GM18502 (cell line): ENCODE results near the gene MROH2B.

Source experiments
- ATAC-seq: cut with Tn5 transposase; IDR thresholded peaks from one replicate; pipeline ENCODE4 v1.9.1; 2021; ENCODE audit warnings: mild to moderate bottlenecking; ENCODE audit not compliant: unreplicated experiment, poor library complexity

MROH2B gene

DNA sequence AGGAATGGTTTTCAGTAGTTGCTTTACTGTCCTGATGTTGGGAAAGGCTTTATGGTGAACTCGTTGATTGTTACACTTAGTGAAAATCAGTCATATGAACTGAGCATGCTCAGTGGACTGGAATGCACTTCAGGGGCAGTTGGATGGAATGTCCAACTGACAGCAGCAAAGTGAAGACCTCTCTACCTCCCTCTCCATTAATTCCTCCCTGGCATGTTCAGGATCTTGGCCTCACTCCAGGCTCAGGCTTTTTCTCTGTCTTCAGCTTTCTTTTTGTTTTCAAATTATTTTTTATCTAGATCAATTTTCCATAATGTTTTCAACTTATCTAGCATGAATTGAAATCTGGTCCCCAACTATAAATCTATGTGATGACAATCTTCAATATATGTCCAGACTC, at the start of gene MROH2B:
TSS of gene MROH2B (minus strand) at position 101 of the 400 bp plus-strand sequence. CDS start 490 bp downstream, outside the sequence.
- ATAC-seq = no peak

DNA sequence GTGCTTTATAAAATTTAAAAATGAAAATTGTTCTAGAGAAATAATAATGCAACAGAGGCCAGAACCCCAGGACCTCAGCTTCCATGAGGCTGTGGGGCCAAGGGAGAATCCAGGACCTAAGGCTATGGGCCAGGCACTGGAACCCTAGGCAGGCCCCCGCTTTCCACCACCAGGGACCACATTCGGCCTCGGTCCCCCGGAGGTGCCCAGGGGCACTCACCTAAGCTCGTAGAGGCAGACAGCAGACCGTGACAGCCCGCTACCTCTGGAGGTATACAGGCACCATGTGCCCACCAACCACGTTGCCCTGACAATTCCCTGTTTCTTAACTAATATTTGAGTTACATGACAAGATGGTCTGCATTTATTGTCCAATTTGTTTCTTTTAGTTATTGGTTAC, 49.5 kb upstream of the MROH2B start:
- no peak for ATAC-seq

DNA sequence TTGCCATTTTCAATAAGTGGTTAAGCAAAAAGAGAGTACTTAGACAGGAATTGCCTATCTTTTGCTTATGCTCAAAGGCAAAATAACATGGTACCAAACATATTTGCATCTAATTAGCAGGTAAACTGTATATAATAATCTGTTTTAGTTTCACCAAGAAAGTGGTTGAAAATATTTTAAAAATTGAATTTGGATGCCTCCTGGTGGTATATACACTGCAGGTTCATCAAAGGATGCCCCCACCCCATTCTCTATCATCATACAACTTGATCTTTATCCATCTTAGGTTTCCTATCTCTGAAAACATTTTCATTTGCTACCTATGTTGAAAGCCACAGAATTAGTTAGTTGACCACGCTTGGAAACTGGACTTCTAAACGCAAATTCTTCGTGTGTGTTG, 47.0 kb upstream of the MROH2B start:
- no peak for ATAC-seq

DNA sequence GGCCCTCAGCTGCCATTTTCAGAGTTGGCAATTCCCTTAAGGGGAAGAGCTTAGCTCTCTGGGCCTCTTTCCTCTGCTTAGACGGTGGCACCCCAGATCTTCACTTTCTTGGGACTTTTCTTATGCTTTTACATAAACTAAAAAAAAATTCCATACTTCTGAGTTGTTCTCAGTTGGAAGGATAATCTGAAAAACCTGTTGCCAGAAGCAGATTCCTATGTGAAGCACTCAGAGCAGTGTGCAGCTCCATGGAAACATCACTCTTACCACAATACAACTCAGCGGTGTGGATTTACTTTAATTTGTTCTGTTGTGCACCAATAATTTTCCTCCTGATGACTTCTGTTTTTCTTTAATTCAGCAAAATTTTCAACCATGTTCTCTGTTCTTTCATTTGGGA, 44.1 kb upstream of the MROH2B start:
- ATAC-seq = no peak

DNA sequence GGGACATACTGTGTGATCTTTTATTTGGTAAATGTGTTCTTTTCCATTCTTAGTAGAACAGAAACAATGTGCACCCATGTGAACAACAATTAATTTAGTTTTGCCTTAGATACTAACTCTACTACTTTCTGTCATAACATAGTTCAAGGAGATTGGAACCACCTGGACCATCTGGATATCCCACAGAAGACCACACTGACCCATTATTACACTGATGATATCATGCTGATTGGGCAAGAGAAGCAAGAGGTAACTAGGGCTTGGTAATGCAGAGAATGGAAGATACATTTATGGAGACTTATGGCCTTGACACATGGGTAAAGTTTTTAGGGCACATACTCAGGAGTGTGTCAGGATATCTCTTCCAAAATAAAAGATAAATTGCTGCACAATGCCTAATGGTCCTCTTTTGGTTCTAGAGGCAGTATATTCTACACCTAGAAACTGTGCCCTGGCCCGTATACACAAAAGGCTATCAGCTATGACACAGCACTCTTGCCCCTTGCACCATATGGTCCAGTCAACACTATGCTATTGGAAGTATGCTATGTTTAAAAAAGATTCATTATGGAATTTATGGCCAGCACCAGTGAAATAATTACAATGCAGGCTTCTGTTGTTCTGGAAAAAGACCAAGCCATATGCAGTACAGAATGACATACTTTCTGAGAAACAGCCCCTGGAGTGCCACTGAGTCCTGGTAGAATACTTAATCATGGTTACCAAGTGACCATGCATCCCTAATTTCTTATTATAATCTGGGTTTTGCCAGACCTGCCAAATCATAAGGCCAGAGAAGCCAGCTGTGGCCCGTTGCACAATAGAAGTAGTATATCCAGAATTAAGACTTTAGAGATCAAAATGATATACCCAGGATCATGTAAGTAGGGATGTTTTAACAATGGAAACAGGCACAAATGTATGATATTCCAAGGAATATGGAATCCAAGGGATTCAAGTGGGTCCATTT, 41.6 kb upstream of the MROH2B start:
- no peak for ATAC-seq

DNA sequence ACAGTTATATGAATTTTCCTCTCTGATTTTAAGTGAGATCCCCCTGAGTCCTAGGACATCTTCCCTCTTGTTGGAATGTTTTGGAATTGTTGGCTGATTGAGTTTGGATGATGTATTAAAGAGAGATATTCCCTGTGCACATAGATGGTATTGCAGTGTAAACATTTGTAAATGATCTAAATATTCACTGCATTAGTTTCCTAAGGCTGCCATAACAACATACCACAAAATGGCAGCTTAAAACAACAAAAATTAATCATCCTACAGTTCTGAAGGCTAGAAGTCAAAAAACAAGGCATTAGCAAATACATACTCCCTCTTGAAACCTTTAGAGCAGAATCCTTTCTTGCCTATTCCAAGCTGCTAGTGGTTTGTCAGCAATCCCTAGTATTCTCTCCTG, 38.0 kb upstream of the MROH2B start:
- no peak for ATAC-seq

DNA sequence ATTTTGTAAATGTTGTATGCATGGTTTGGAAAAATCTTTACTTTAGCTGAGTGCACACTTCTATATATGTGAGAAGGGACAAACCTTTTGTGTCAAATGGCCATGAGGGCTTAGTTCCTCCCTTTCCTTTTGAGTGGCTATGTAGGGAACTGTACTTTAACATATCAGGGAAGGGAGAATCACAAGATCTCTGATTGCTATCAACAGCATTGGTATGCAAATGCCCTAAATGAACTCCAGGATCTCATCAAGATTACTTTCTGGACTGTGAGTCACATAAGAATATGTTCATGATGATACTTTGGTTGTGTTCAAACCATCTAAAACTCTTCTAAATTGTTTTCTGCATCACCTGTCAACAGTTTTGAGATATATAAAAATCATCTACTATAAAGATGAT, 31.2 kb upstream of the MROH2B start:
- ATAC-seq = no peak

DNA sequence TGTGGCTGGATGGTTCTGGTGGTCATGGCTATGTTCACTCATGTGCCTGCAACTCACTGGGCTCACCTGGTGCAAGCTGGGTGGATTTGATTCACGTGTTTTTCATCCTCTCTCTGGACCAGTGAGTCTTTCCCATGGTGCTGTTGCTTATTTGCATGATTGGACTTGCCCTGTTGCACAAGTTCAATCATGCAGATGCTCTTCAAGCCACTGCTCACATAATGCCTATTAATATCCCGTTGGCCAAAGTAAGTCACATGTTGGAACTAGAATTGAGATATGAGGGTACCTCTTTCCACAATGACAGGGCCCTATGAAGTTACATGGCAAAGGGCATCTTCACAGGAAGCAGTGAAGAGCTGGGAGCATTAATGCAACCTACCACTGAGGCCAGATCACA, 26.5 kb upstream of the MROH2B start:
- ATAC-seq = no peak

DNA sequence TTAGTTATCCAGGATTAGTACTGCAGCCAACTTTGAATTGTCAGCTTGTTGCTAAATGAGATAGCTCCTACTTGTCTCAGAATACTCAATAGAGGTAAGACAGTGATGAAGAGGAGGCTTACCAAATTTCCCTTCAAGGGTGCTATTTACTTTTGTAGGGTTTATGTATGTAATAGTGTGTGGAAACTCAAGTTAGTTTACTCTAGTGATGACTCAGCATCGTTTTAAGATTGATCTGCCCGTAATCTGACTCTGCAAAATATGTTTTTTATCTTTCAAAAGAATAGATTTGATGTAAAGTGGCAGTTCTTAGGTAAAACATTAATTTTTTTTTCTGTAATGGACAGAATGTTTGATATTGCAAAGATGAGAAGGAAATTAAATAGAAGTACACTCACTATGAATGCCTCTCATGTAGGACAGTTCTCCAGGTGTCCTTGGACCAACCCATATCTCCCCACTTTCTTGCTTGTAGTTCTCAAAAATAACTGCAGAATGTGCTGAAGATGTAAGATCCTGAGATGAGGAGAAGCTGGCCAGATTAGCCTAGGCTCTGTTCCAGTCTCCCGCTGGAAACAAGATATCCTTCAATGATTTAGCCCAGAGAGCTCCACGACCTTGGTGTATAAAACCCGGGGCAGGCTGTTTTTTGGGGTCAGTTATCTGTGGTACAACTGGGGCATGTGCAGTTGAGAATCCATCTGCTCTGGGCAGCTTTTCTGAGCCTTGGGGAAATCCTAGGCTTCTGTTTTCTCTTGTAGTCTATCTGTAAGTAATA, 24.4 kb upstream of the MROH2B start:
- ATAC-seq = no peak

DNA sequence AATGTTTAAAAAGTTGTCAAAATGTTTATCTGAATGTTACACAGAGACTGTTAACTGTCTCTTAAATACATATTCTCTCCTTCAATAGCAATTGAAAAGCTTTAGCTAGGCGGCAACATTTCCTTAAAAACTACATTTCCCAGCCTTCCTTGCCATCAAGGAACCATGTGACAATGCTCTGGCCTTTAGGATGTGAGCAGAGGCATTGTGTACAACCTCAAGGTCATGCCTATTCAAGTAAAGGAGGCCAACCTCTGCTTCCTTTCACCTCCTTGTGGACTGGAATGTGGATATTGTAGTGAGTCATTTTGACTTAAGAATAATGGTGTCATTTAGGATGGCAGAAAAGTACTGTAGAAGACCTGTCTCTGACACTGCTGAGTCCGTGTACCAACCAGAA, 23.7 kb upstream of the MROH2B start:
- ATAC-seq = no peak

DNA sequence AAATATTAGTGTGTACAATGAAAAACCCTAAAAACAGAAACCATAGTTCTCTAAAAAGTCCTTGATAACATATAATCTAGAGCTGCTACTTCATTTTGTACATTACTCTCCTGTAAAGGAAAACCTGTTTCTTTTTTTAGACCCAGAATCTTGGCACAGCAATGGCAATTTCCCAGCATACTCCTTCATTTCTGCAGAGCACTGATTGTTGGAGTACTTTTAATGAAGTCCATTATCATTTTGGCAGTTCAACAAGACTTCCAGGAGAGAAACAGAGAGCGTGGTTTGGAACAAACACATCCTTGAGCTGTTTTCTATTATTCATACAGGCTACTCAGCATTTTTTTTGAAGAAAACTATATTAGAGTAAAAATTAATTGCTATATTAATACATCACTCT, 22.7 kb upstream of the MROH2B start:
- ATAC-seq = no peak

DNA sequence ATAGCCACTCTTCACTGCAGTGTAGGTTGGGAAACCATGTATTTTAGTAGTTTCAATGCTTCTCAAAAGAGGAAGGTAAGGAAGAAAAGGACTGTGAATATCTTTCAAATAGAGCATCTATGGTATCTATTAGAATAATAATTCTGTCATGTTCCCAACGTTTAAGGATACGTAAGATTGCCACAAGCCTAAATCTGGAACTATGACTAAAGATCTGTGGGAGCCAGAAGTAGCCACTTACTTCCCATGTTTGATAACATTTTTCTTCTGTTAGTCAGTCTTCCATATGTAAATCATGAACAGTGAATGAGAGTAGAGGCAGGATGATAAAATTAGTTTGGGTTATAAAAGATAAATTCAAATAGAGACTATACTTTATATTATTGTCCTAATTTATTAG, 16.3 kb upstream of the MROH2B start:
- ATAC-seq = no peak

DNA sequence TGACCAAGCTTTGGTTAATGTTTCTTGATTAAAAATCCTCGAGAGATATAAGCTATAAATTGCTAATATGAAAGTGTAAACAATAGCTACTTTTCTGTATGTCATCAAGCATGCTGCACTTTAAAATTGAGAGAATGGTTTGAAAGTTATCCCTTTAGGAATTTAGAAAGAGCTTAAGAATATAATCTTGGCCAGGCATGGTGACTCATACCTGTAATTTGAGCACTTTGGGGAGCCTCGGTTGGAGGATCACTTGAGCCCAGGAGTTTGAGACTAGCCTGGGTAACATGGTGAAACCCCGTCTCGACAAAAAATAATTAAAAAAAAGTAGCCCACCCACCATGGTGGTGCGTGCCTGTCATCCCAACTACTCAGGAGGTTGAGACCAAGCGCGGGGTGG, 12.2 kb upstream of the MROH2B start:
- ATAC-seq = no peak

DNA sequence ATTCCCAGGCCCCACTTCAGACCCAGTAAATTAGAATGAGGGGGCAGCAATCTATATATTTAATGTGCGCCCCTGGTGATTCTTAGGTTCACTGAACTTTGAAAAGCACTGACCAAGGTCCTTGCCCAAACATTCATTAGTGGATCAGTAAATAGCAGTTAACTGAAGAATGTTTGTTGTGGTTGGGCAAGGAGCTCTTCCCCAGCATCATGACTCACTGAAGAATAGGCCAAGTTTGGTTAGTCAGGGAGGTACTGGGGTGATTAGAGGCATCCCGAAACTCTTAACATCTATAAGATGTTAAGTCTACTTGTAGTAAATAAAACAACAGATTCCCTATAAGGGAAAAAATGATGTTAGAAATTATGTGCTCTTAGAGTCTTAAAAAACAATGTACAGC, 833 bp upstream of the MROH2B start:
- ATAC-seq = no peak

DNA sequence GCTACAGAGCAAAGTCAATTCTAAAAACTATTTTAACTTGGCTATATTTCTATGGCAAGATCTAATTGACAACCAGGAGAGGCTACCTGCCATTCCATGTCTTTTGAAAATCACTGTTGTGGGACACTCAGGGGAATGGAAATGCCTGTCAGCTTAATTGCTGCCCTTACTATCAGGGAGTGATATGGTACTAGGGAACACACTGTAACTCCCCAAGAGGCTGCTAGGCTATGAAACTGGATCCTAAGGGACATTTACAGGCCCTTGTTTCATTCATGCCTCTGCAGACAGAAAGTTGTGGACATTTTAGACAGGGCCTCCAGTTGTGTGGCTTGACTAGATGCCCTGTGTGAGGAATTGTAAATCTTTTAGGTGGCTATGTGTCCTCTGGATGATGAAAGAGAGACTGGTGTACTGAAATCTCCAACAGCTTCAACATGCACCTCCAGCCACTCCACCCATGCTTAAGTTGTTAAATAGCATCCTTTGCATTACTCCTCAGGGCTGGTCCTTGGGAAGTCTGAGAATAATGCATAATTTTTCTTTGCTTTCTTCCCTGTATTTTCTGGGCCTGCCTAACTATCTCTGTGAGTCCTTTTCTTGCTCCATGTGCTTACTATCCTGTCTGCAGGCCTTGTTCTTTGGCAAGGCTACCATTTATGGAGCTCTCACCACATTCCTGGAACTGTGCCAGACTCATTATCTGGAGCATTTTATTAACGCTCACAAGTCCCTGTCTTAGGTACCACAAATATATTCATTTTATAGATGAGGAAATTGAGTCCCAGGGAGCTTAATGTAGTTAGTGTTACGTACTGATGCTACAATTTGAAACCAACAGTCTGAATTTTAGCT, 3.2 kb downstream of the MROH2B start:
- no peak for ATAC-seq

DNA sequence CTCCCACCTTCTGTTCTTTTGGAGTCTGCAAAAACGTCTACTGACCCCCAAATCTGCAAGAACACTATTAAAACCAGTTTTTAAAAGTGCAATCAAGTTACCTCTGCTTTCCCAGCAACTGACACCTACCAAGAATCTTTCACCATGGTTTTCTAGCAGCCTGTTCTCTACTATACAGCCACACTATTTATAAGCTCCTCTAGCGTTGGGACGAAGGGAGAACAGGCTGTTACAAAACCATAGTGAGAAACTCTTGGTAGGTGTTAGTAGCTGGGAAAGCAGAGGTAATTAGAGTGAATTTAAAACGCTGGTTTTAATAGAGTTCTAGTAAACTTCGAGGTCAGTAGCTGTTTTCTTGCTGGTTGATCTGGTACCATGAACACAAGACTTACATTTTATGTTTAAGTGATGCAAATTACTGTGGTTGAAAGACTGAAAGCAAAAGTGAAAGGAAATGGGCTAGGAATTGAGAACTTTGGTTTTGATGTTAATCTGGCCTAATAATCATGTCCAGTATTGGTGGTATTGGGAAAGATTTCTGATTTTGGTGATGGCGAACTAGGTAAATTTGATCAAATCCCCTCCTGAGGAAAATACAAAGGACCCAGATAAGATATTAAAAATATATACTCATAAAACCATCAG, 5.3 kb downstream of the MROH2B start:
- no peak for ATAC-seq

DNA sequence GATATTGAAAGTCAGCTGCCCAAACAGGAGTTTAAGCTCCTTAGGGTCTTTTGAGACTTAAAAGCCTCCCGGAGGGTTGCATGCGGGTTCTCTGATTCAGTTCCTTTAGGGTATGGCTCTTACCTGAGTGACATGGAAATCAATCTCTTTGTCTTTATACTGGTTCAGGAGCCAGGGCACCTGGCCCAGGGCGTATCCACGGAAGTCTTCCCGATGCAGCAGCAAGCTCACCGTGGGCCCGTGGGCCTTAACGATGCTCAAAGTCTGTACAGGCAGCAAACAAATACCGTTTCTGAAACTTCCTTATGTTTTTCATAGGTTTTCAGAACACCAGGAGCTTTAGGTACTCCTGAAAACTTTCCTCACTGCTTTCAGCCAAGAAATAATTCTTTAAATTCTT, 13.2 kb downstream of the MROH2B start:
- ATAC-seq = no peak

DNA sequence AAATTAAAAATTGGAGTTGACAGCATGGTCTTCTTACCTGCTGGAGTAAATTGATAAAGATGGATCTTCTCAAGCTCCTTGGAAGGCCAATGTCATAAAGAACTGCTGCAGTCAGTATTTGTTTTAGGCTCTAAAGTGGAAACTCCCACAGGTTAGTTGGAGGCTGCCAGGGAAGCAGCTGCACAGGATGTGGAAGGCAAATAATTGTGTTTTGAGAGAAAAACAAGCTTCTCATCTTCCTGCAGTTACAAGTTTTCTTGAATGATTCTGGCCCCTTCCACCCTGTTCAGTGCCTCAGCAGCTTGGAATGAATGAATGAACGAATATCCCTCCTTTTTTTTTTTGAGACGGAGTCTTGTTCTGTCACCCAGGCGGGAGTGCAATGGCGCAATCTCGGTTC, 13.9 kb downstream of the MROH2B start:
- no peak for ATAC-seq

DNA sequence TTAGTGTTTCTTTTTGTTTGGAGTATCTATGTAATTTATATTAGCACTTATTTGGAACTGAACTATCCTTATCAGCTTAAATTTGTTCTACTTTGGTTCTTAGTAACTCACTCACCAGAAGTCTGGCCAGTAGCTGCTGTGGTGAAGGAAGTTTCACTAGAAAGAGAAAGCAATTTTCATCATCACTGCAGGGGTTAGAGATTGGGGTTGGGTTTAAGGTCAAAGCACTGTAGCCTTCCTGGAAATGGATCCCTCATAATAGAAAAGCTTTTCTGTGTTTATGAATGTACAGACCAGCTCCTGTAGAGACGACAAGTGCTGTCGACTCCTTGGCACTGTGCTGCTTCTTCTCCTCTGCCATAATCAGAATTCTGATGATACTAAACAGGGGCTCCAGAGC, 22.2 kb downstream of the MROH2B start:
- ATAC-seq = no peak

DNA sequence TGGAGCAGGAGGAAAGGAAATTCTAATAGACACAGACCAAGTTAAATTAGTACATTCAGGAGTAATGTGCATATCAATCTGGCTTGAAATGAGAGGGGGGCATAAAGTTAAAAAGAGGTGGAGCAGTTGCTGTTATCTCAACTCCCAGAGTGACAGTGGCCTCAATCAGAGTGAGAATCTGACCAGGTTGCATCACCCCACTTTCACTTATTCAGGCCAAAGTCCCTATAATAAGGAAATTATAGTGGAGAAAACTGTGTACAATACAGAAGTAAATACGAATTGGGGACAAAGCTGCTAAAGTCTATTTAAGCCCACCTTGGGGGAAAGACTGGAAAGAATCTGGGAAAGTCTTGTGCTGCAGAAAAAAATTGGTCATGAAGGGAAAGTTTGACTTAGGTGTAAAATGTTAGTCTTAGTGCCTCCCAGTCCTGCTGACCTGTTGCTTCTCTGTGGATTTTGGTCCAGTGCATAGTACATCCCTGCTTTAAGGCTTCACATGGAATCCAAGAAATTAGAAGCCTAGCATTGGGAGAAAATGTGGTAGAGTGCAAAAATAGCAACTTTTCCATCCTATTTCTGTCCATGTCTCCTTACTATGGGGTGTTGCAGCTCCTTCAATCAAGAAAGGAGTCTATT, 27.9 kb downstream of the MROH2B start:
- ATAC-seq = no peak
